NCI-H446 (cell line): ENCODE results near the gene CARD8.

Experiments used
- DNase-seq, 2 experiments: peaks; one replicate each; lab custom pipeline; 2025; lab: John Stamatoyannopoulos, UW

CARD8 gene

DNA sequence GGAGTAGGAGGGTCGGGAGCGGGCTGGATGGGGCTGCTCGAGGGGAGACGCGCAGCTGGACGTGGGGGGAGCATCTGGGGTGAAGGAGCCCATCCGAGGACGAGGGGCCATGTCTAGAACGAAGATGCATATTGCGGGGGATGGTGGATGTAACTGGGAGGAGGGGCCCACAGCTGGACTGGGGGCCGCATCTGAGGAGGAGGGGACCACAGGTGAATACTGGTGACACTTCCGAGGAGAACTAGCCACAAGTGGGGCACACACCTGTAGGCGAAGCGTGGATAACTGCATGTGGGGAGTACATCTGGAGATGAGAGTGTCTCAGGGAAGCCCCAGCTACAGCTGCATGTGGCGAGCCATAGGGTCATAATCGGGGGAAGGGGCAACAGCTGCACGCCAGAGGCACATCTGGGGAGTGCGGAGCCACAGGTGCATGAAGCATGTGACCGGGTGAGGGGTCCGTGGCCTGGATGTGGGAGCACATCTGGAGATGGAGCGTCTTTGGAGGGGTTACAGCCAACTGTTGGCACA lies 84.8 kb downstream of the CARD8 start:
- no peak for DNase-seq

DNA sequence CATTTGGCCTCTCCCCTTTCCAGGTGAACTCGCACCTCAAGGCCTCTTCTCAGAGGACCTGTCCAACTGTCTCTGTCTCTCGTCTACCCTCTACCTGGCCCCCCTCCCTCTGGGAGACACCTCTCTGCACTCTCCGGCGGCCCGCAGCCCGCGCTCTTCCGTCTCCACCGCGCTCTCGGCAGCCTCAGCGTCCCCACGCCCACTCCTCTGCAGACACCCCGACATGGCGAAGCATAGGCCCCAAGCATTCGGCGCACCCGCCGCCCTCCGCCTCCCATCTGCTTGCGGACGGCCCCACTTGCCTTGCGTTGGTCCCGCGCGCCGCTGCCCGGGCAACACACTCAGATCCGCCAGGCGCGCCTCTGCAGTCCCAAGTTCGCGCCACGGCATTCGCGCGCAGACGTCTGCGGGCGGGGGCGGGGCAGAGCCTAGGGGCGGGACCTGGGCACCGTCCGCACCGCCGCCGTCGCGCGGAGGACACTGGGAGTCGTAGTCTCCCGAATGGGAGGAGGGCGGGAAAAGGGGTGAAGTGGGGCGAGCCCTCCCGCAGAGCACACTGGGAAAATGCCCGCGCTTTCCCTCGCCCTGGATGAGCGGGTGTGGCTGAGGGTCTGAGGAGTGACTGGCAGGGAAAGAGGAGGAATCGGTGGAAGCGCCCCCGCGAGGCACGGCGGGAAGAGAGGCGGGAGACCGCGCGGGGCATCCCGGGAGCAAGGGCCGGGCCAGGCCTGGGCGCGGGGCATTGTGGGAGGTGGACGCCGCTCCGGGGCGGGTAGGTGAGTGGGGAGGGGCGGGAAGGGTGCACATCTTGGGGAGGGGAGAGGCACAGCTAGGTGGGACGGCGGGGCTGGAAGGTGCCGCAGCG lies 85.5 kb downstream of the CARD8 start, which contains the start of the genes LIG1 and ZSWIM9:
Gene LIG1, minus strand, starts transcription at position 406 of the 865 bp plus-strand sequence. CDS start 4,778 bp downstream, outside the sequence.
Gene ZSWIM9, plus strand, starts transcription at position 742 of the 865 bp plus-strand sequence. CDS start 1,123 bp downstream, outside the sequence.
- peak; percentile 97 for DNase-seq

DNA sequence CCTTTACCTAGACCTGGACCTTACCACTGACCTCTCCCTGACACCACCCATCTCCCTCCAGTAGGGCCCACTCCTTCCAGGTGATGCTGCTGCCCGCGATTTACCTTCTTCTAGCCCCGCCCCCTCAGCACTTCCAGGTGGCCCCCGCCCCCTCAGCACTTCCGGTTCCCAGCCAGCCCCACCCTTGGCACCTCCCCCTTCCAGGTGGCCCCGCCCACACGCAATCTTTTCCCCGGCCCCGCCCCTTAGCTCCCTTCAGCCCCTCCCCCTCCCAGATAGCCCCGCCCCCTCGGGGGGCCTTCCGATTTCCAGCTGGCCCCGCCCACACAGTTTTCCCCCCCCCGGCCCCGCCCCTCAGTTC lies 86.2 kb downstream of the CARD8 start:
- DNase-seq, result peak; percentile 35 to 78

DNA sequence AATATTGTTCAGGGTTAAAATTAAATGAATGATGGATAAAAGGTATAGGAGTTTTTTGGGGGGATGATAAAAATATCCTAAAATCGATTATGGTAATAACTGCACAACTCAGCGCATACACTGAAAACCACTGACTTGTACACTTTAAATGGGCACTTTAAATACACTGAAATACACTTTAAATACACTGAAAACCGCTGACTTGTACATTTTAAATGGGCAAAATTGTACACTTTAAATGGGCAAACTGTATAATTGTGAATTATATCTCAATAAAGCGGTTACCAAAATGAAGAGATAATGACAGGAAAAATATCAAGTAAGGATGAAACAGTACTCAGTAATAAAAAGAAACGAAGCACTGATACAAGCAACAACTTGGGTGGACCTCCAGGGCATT lies 87.0 kb downstream of the CARD8 start:
- DNase-seq, result no peak

DNA sequence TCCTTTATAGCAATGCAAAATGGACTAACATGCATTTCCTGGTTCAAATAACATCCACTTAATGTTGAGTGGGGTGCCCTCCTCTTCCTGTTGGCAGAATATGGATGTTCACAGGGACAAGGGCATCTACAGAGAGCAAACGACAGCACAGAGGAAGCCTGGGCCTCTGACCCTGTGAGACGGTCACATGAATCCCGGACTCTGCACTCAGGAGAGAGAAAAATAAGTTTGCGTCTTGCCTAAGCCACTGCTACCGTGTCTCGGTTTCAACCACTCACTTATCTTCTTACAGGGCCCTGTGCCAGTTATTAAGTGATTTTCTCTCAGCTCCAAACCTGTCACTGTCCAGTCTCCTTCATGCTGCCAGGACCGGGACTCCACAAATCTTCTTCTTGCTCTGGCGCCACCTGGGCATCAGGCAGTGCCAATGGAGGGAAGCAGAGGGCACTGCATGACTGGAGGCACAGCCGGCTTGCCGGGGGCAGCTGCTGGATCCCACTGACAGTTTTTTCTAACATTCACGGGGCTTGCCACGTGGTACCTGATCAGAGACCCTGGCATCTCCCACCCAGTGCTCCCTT lies 97.4 kb downstream of the CARD8 start:
- no peak for DNase-seq
